ENCODE measurements around the gene ADAMTS18. TPM values are rescaled to one million over a fixed set of nuclear protein-coding genes. Genes with fewer than 3 reads are reported as not detected.
"Not testable (repeated sequence)": the region's sequence is repeated elsewhere in the genome, so short reads cannot be mapped to it uniquely, and the experiment has no call there.

The ADAMTS18 gene
- total RNA-seq, 2 donors from 2014 or later = 2.7 TPM; not detected in 1

- Histone ChIP-seq H3K27ac (no peak overlapping the region), H3K4me3 (no peak overlapping the region), H3K4me1 (replicated peaks) (no peaks in the 10 kb centered on the region), H3K9me3 (no peaks in the 10 kb centered on the region), H3K36me3 (no peaks in the 10 kb centered on the region), H3K27me3 (replicated peaks; ENCODE audit: insufficient read depth) (no peaks in the 10 kb centered on the region)
- no peak for TF ChIP-seq CTCF (IDR thresholded peaks at IDR 0.05)
- no peak for TF ChIP-seq POLR2AphosphoS5 (IDR thresholded peaks at IDR 0.05)
- no peak for TF ChIP-seq POLR2A (IDR thresholded peaks at IDR 0.05)
- DNase-seq (ENCODE audit: low spot score) = no peak
- 45% methylated on average over 3 of the region's 3 CpGs for WGBS
- intact Hi-C loops (cut with DNase I) = loop anchor here (10.0 kb wide), 1 partner anchor 65 kb away; no protein-coding TSS in a partner anchor
Measured at GRCh38 chr16:77469634-77470033, 34.8 kb upstream of the ADAMTS18 start.

DNA sequence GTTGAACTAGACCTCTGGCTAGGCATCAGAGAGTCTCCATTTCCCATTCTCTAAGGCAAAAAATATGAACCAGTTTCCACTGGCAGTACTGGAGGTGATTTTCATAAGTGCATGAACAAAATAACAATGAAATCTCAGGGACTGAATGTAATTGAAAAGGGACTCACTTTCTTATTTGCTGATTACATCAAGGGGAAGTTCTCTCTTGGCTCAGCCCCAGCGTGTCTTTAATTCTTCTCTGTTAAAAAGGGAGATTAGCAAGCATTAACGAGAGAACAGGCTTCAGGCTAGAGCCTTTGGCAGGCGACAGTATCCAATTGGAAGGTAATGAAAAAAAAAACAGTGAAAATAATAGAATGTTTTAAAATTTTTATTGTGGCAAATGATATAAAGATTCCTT, 34.0 kb upstream of the ADAMTS18 start:
- H3K4me1 ChIP-seq (replicated peaks) = no peaks in the 10 kb centered on the region
- 9% methylated on average over 3 of the region's 3 CpGs for WGBS
- no peak overlapping the region for H3K4me3 ChIP-seq
- intact Hi-C loops (cut with DNase I) = loop anchor here (10.0 kb wide), 1 partner anchor 64 kb away; no protein-coding TSS in a partner anchor
- no peaks in the 10 kb centered on the region for H3K27me3 ChIP-seq (replicated peaks; ENCODE audit: insufficient read depth)
- H3K36me3 ChIP-seq = no peaks in the 10 kb centered on the region
- no peak for DNase-seq (ENCODE audit: low spot score)
- TF ChIP-seq POLR2A (IDR thresholded peaks at IDR 0.05) = no peak
- H3K9me3 ChIP-seq = no peaks in the 10 kb centered on the region
- H3K27ac ChIP-seq = no peak overlapping the region

DNA sequence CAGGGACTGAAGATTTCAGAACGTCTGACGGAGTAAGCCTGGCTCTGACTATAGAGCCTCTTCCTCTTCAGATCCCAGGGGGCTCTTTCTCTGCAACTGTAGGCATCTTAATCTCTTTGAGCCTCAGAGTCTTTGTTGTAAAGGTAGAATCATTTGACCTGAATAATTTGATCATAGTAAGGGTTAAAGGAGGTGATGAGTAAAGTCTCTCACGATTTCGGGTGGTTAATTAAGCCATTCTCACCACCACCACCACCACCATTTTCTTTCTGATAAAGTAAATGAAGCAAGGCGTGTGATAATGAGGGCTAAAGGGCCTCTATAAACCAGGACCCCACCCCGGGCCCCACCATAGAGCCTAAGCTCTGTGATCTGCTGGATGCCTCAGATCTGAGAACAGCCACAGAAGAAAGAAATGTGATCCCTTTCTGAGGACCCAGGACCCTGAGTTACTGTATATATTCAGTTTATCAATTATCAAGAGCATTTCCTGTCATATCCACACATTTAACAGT, 33.0 kb upstream of the ADAMTS18 start:
- 73% methylated on average over 6 of the region's 6 CpGs for WGBS

DNA sequence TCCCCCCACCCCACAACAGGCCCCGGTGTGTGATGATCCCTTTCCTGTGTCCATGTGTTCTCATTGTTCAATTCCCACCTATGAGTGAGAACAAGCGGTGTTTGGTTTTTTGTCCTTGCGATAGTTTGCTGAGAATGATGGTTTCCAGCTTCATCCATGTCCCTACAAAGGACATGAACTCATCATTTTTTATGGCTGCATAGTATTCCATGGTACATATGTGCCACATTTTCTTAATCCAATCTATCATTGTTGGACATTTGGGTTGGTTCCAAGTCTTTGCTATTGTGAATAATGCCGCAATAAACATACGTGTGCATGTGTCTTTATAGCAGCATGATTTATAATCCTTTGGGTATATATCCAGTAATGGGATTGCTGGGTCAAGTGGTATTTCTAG, 28.8 kb upstream of the ADAMTS18 start:
- H3K9me3 ChIP-seq; H3K4me3 ChIP-seq; H3K27ac ChIP-seq; DNase-seq (ENCODE audit: low spot score); H3K36me3 ChIP-seq; H3K27me3 ChIP-seq (replicated peaks; ENCODE audit: insufficient read depth); H3K4me1 ChIP-seq (replicated peaks): not testable (repeated sequence)
- 93% methylated on average over 5 of the region's 5 CpGs for WGBS
- intact Hi-C loops (cut with DNase I) = loop anchor here (10.0 kb wide), 1 partner anchor 59 kb away; no protein-coding TSS in a partner anchor

More for the DNA sequence above, 33.0 kb upstream of the ADAMTS18 start:
- no peak overlapping the region for H3K4me3 ChIP-seq
- TF ChIP-seq POLR2A (IDR thresholded peaks at IDR 0.05) = no peak
- TF ChIP-seq CTCF (IDR thresholded peaks at IDR 0.05) = no peak
- TF ChIP-seq POLR2AphosphoS5 (IDR thresholded peaks at IDR 0.05) = no peak
- no peaks in the 10 kb centered on the region for H3K9me3 ChIP-seq
- H3K36me3 ChIP-seq = no peaks in the 10 kb centered on the region
- no peak overlapping the region for H3K27ac ChIP-seq
- H3K4me1 ChIP-seq (replicated peaks) = no peaks in the 10 kb centered on the region
- no peaks in the 10 kb centered on the region for H3K27me3 ChIP-seq (replicated peaks; ENCODE audit: insufficient read depth)
- intact Hi-C loops (cut with DNase I) = loop anchor here (10.0 kb wide), 1 partner anchor 63 kb away; no protein-coding TSS in a partner anchor
- DNase-seq (ENCODE audit: low spot score) = no peak

DNA sequence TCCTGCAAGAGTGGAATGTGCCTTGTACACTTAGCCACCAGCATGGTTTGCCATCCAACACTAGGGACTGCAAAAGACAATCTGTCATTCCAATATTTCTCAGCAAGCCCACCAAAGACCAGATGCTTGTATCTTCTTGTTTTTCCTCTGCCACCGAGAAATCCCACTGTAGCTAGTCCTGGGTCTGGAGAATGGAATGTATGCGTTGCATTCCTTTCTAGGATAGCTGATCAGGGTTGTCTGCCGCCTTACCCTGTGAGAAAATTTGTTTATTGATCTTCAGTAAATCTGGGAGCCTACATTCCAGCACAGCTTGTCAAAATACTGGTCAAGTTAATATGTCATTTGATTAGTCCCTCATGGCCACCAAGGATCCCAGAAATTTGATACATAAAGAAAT, 28.1 kb upstream of the ADAMTS18 start:
- DNase-seq (ENCODE audit: low spot score) = no peak
- Histone ChIP-seq H3K4me1 (replicated peaks) (no peaks in the 10 kb centered on the region), H3K27ac (no peak overlapping the region), H3K36me3 (no peaks in the 10 kb centered on the region), H3K4me3 (no peak overlapping the region), H3K27me3 (replicated peaks; ENCODE audit: insufficient read depth) (no peaks in the 10 kb centered on the region), H3K9me3 (no peaks in the 10 kb centered on the region)
- intact Hi-C loops (cut with DNase I) = loop anchor here (10.0 kb wide), 1 partner anchor 58 kb away; no protein-coding TSS in a partner anchor
- 78% methylated on average over 3 of the region's 3 CpGs for WGBS
- no peak for TF ChIP-seq POLR2A (IDR thresholded peaks at IDR 0.05)
- no peak for TF ChIP-seq CTCF (IDR thresholded peaks at IDR 0.05)
- no peak for TF ChIP-seq POLR2AphosphoS5 (IDR thresholded peaks at IDR 0.05)

All from prostate gland (tissue), 2 donors.